Measurements from ENCODE around the gene DAPK1.
A peak's percentile ranks its signal among the peaks of the same experiment; 100 is the strongest.
"Not testable (repeated sequence)": the region's sequence is repeated elsewhere in the genome, so short reads cannot be mapped to it uniquely, and the experiment has no call there.

DAPK1 gene

GRCh38 chr9:87498046-87498810 is 561 bp downstream of the DAPK1 start:
- DNase-seq (ENCODE audit: low spot score) = no peak

DNA sequence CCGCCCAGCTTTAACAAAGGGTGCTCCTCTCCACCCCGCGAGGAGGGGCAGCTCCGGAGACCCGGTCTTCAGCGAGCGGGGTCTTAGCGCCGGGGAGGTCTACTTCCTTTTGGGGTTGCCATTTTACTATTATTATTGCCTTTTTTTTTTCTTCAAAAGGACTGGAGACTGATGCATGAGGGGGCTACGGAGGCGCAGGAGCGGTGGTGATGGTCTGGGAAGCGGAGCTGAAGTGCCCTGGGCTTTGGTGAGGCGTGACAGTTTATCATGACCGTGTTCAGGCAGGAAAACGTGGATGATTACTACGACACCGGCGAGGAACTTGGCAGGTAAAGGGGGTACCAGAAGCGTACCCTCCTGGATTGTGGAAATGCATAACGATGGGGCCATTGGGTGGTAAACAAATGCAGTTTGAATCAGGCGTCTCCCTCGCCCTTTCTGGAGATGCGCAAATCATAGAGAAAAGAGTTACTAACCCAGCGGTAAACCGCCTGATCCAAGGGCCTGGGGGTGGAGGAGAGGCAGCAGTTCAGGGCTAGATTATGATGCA is 1.2 kb downstream of the DAPK1 start:
- peak; percentile 15 for DNase-seq (ENCODE audit: low spot score)

- no peak for DNase-seq (ENCODE audit: low spot score)
Observed at GRCh38 chr9:87499424-87500017, 1.9 kb downstream of the DAPK1 start.

DNA sequence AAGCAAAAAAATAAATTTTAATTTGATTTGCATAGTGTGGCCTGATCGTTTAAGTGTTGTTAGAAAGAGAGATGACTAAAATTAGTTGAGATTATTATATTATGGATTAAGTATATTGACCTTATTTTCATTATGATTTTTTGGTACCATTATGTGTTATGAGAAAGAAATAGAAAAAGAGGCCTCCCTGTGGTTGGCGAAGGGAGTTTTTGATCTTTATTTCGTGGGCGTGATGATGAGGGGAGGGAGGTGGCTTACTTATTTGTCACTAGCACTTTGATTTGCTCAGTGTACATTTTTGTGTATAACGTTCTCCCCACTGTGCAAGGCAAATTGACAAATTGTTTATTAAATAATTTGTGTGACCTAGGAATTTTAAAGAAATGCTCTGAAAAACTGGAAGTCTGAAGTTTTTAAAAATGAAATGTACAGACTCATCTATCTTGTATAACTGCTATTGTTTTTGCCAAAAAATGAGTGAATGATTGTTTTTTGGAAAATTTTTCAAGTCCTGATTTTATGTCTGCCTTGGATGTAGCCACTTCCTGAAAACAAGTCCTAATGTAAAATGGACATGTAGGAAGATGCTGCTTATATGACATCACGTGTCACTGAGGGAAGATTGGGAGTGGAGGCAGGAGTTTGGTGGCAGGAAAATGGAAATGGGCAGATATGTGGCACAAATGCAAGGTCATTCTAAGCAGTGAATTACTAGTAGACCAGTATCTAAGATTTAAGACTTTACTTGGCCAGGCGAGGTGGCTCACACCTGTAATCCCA is 3.0 kb downstream of the DAPK1 start:
- DNase-seq (ENCODE audit: low spot score) = peak; percentile 57

- DNase-seq (ENCODE audit: low spot score) = not testable (repeated sequence)
Observed at GRCh38 chr9:87501271-87501656, 3.6 kb downstream of the DAPK1 start.

DNA sequence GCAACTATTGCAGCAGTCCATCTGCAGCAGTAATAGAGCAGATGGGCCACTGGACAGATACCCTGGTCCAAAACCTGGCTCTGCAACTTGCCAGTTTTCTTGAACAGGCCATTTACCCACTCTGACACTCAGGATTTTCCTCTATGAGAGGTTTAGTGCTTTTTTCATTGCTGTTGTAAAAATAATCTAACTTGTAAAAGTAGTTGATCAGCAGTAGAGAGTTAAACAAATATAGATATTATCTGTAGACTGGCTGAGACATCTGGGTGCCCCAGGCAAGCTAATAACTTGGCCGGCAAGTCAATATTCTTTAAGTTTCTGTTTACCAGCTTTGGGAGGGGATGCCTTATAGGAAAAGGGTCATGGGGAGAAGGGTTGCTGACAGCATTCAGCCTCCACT is 4.1 kb downstream of the DAPK1 start:
- no peak for DNase-seq (ENCODE audit: low spot score)

GRCh38 chr9:87502391-87503221 is 4.9 kb downstream of the DAPK1 start:
- no peak for DNase-seq (ENCODE audit: low spot score)

DNA sequence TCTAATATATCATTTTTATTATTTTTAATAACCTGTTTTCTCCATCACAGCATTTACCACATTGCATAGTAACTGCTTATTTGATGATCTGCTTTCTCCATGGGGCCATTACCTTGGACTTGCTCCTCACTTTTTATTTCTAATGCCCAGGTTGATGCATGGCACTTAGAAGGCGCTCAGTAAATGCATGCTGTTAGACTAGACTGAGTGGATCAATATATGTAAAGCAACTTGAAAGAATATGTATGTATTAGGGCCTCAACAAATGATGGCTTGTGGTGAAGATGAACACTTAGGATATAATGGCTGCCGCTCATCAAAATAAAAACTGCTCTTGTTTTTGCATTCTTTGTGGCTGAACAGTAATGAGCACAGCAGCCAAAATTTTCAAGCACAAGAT is 5.8 kb downstream of the DAPK1 start:
- DNase-seq (ENCODE audit: low spot score) = no peak

- no peak for DNase-seq (ENCODE audit: low spot score)
Observed at GRCh38 chr9:87503927-87504326, 6.3 kb downstream of the DAPK1 start.

GRCh38 chr9:87504938-87505337 is 7.3 kb downstream of the DAPK1 start:
- DNase-seq (ENCODE audit: low spot score) = no peak

GRCh38 chr9:87505869-87506678 is 8.4 kb downstream of the DAPK1 start:
- no peak for DNase-seq (ENCODE audit: low spot score)

DNA sequence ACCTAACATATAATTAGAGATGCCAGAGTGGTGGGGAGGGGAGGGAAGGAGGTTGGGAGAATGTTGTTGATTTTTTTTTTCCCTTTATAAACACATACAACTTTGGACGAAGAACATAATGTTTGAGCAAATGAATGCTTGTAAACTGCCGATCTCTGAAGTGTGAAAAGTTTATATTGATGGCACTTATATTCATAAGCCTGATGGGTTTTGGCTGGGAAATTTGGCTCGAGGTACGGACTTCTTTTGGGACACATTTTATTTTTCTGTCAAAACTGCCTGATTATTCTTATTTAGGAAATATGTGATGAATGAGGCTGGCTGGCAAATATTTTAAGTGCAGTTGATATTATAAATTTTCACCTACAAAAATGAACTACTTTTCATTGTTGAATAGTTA is 9.9 kb downstream of the DAPK1 start:
- no peak for DNase-seq (ENCODE audit: low spot score)

DNA sequence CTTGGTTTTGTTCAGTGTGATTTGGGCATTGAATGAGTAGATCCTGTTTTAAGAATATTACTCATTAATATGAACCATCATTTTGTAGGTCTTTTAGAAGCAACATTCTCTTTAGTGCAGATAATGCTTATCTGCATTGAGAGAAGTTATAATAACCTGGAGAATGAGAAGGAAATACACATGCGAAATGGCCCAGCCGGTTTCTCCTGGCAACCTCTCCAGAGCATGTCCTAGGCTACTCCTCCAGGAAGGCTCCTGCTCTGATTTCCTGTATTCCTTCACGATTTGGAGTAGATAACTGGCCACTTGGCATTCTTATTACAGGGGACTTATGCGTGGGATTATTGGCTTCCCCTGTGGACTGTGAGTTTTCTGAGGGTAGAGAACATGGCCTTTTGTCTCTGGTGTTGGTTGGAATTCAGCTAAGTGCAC is 12.6 kb downstream of the DAPK1 start:
- DNase-seq (ENCODE audit: low spot score) = no peak

GRCh38 chr9:87512311-87512710 is 14.6 kb downstream of the DAPK1 start:
- DNase-seq (ENCODE audit: low spot score) = no peak

DNA sequence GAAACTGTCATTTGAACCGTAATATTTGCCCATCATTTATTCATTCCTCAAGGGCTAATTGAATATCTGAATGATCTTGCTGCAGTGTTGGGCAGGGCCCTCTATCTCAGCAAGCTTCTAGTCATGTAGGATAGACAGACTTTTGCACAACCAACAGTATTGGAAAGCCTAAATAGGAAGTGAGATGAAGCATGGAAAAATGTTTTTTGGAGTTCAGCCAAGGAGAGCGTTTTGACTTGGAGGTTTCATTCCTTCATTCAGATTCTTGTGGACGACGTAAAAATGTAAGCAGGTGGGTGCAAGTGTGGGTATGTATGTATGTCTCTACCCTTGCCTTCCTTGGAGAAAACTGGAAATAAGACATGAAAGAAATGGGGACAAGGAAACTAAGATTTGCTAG is 15.5 kb downstream of the DAPK1 start:
- no peak for DNase-seq (ENCODE audit: low spot score)

DNA sequence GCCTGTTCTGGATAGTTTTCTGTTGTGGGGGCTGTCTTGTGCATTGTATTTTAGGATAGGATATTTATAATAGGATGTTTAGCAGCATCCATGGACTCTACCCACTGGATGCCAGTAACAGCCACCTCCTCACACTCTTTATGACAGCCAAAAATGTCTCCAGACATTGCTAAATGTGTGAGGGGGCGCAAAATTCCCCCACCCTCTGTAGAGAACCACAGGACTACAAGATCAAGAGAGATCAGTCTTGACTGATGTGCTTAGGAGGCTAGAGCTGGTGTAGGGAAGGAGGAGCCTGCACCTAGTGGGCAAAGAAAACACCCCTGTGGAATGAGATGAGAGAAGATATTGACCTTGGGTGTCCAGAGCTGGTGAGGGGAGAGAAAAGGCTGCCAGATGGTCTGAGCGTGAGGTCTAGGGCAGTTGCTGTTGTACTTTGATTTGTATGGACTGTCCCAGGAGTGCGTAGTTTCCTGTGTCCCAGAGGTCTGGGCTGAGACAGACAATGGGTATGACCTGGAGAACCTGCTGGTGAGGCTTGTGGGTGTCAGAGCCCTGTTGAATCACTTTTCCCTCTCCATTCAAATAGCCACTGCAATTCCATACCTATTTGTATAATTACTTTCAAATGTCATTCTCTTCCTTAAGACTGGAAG is 16.3 kb downstream of the DAPK1 start:
- no peak for DNase-seq (ENCODE audit: low spot score)

DNA sequence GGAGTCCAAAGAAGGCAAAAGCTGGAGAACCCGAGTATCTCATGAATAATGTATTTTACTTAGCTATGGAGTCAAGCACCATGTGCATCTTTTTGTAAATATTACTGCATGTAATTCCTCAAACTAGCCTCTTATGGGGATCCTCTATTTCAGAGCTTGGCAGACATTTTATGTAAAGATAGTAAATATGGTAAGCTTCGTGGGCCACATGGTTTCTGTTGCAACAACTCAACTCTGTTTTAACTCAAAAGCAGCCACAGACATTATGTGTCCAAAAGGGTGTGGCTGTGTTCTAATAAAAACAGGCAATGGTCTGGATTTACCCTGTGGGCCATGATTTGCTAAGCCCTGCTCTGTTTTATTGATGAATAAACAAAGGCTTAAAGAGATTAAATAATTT is 17.3 kb downstream of the DAPK1 start:
- DNase-seq (ENCODE audit: low spot score) = no peak

GRCh38 chr9:87515588-87516221 is 18.0 kb downstream of the DAPK1 start:
- no peak for DNase-seq (ENCODE audit: low spot score)

- no peak for DNase-seq (ENCODE audit: low spot score)
Observed at GRCh38 chr9:87516222-87516925, 18.7 kb downstream of the DAPK1 start.

All from activated CD4-positive, alpha-beta T cell treated with anti-CD3 and anti-CD28 coated beads, Interleukin-2, Interleukin-4, amounts not matched to agents 100 ng/mL and 50 ng/mL, durations not matched to agents 16 hours and 8 hours (primary cell).